ENCODE measurements around the gene FOXP1.

GRCh38 chr3:71577011-71577410 lies 6.5 kb downstream of the FOXP1 start:
- TF ChIP-seq, protein P1, sequence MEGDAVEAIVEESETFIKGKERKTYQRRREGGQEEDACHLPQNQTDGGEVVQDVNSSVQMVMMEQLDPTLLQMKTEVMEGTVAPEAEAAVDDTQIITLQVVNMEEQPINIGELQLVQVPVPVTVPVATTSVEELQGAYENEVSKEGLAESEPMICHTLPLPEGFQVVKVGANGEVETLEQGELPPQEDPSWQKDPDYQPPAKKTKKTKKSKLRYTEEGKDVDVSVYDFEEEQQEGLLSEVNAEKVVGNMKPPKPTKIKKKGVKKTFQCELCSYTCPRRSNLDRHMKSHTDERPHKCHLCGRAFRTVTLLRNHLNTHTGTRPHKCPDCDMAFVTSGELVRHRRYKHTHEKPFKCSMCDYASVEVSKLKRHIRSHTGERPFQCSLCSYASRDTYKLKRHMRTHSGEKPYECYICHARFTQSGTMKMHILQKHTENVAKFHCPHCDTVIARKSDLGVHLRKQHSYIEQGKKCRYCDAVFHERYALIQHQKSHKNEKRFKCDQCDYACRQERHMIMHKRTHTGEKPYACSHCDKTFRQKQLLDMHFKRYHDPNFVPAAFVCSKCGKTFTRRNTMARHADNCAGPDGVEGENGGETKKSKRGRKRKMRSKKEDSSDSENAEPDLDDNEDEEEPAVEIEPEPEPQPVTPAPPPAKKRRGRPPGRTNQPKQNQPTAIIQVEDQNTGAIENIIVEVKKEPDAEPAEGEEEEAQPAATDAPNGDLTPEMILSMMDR (IDR thresholded peaks at IDR 0.05): no peak
- TF ChIP-seq POLR2AphosphoS5 (IDR thresholded peaks at IDR 0.05; ENCODE audit: low read depth, low read length): no peak
- TF ChIP-seq SIN3A (IDR thresholded peaks at IDR 0.05; ENCODE audit: borderline replicate concordance, insufficient read depth, low read depth, low read length): no peak

Data from Panc1 (cell line).